ENCODE data around the gene FASLG.

DNA sequence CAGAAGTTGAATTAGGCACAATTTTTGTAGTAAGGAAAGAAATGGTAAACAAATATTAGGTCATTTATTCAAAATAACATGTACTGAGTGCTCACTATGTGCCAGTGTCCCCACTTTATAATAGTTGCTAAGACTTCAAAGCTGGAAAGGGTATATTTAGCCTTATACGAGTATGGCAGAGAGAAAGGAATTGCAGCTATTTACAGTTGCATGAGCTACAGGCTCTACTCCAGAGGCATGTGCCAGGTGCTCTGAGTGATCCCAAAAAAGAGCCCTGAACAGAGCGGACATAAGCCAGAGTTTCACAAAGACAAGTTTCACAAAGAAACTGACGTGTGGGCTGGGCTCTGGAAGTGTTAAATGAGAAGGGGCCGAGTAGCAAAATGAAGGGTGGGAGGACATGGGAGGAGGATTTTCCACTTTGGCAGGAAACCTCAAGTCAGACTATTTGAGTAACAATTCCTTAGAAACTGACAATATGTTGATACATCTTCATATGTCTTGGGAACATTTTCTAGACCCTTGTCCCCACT lies 40.9 kb downstream of the FASLG start:
- TF ChIP-seq, protein P1, sequence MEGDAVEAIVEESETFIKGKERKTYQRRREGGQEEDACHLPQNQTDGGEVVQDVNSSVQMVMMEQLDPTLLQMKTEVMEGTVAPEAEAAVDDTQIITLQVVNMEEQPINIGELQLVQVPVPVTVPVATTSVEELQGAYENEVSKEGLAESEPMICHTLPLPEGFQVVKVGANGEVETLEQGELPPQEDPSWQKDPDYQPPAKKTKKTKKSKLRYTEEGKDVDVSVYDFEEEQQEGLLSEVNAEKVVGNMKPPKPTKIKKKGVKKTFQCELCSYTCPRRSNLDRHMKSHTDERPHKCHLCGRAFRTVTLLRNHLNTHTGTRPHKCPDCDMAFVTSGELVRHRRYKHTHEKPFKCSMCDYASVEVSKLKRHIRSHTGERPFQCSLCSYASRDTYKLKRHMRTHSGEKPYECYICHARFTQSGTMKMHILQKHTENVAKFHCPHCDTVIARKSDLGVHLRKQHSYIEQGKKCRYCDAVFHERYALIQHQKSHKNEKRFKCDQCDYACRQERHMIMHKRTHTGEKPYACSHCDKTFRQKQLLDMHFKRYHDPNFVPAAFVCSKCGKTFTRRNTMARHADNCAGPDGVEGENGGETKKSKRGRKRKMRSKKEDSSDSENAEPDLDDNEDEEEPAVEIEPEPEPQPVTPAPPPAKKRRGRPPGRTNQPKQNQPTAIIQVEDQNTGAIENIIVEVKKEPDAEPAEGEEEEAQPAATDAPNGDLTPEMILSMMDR (IDR thresholded peaks at IDR 0.05) = no peak
- TF ChIP-seq POLR2A (IDR thresholded peaks at IDR 0.05) = no peak
